ENCODE data around the gene PMPCA.

Gene PMPCA

GRCh38 chr9:136437839-136438547 is 27.5 kb downstream of the PMPCA start:
- no peak for DNase-seq

DNA sequence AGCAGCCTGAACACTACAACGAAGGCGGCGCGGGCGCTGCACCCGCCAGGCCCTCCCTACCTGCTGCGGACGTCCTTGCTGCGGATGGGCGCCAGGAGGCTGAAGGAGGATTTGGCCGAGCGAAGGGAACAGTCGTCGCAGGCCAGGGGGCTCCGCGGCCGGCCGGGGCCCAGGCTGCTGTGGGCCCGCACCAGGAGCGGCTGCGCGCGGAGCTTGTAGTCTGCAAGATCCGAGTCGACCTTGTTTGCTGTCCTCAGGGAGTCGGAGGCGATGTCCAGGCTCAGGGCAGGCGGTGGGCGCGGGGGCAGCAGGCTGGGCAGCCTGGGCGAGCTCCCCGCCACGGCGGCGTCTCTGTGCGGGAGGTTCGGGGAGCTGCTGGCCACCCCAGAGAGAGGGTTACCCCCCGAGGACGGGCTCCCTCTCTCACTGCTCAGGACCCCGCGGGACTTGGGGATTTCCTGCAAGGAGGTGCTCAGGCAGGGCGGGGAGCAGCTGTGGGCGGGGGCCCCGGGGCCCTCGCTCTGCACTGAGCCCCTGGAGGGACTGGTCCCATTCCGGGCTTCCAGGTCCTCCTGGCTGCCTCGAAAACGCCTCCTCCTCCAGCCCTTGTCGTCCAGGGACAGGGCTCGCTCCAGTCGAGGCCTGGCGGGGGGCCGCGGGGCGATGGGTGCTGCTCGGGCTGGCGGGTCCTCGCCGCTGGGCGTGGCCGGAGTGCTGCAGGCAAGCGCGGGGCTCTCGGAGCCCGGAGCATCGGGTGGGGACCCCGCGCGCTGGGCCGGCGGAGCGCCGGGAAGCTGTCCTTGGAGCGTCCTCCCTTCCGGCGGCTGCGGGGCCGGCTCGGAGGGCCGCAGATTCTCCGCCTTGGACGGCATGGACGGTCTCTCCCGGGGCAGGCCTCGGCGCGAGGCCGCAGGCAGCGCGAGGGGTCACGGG is 28.4 kb downstream of the PMPCA start:
- no peak for DNase-seq

DNA sequence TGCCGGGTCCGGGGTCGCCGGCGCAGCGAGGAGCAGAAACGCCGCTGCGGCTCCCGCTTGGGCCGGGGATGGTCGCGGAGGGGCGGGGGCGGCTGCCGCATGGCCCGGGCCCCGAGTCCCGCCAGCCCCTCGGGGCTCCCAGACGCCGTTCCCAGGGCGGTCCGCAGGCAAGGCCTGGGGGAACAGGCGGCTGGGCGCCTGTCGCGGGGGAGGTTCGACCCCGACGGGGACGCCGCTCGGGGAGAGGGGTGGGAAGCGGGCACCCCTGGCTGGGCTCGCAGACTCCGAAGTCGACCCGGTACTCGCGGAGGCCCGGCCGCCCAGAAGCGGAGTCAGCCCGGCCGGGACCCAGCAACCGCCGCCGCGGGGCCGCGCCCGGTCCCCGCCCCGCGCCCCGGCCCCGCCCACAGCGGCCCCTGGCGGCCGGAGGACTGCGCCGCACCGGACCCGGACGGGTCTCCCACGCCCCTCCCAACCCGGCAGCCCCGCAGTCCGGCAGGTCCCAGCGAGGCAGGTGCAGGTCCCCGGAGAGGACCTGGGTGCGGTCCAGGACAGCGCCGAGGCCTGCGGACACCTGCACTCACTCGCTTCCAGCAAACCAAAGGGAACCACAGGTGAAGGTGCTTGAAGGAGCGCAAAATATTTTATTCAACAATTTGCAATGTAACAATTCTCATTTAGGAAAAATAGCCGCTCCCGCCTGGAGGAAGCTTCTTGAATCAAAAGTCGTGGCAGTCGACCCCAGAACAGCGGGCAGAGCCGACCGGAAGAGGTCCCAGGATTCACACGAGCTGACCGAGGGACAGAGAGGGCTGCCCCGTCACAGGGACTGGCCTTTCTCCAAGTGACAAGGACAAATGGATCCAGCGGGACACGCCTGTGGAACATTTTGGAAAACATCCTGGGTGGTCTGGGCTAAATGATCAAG is 29.3 kb downstream of the PMPCA start, which contains the start of gene INPP5E:
TSS of gene INPP5E (minus strand) at position 365 of the 928 bp plus-strand sequence. CDS start 426 bp downstream, outside the sequence.
- peak; percentile 31 for DNase-seq

- DNase-seq, result no peak
Observed at GRCh38 chr9:136441191-136441680, 30.8 kb downstream of the PMPCA start.

GRCh38 chr9:136441681-136442245 is 31.3 kb downstream of the PMPCA start:
- DNase-seq, result no peak

DNA sequence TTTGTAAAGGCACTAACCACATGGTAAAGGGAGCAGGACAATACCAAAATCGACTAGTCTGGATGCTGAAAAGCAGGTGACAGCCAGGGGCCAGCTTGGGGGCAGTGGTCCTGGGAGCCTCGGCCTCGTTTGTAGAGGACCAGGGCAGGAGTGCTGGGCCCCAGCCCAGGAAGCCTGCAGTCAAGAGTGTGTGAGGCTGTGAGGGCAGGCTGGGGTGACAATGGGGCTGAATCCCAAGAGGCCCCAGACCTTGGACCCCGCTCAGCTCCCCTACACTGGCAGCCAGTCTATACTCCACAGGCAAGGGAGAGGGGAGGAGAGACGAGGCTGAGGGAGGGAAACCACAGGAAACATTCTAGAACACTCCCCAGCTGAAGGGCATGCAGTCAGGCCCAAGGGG is 31.8 kb downstream of the PMPCA start:
- no peak for DNase-seq

DNA sequence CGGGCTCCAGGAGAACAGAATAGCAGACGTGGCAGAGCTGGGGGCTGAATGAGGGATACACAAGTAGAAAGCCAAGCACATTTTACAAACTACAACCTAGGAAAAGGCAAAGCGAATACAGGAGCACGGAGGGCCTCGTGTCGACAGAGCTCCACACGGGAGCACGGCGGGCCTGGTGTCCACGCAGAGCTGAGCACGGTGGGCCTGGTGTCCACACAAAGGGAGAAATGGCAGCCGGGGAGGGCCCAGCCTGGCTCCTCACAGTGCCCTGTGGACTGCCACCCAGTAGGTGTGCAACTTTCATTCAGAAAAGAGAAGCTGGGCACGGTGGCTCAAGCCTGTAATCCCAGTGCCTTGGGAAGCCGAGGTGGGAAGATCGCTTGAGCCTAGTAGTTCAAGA is 32.6 kb downstream of the PMPCA start:
- no peak for DNase-seq

- DNase-seq, result no peak
Observed at GRCh38 chr9:136443687-136444086, 33.2 kb downstream of the PMPCA start.

DNA sequence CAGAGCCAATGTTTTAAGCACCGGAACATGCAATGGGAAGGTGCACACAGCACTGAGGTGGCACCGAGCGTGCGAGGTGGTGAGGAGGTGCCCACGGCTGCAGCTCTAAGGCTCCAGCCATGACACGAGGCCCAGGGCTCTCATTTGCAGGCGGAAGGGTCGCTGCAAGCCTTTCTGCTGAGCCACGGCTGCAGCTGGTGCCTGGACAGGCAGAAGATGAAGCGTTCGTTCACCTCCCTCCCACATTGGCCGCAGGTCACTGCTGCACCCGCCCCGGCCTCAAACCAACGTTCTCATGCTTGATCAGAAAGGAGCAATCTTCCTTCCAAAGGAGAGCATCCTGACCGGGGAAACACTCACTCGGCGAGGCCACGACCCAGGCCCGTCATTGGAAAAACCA is 33.6 kb downstream of the PMPCA start:
- DNase-seq, result no peak

DNA sequence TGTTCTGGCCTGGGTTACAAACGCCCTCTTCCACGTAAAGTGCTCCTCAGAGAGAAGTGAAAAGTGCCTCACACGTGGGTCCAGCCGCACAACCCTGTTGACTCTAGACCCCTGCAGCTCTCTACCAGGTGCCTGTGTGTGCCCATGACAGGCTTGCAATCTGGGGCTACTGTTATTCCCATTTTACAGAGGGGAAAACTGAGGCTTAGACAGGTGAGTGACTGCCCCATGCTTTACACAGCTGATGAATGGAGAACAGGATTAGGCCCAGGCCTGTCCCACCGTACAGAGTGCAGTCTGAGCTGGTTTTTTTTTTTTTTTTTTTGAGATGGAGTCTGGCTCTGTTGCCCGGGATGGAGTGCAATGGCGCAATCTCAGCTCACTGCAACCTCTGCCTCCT is 35.3 kb downstream of the PMPCA start:
- no peak for DNase-seq

GRCh38 chr9:136447173-136447778 is 36.8 kb downstream of the PMPCA start:
- DNase-seq, result no peak

DNA sequence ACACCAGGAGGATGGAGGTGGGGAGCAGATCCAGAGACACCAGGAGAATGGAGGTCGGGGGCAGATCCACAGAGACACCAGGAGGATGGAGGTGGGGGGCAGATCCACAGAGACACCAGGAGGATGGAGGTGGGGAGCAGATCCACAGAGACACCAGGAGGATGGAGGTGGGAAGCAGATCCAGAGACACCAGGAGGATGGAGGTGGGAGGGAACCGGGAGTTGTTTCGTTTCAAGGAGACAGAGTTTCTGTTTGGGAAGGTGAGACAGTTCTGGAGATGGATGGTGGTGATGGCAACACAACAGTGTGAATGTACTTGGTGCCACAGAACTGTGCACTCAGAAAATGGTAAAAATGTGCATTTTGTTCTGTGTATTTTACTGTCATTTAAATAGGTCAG is 38.2 kb downstream of the PMPCA start:
- DNase-seq, result no peak

GRCh38 chr9:136451221-136451877 is 40.9 kb downstream of the PMPCA start:
- DNase-seq, result peak; percentile 29

- no peak for DNase-seq
Observed at GRCh38 chr9:136453326-136453725, 42.9 kb downstream of the PMPCA start.

- DNase-seq, result no peak
Observed at GRCh38 chr9:136454026-136454796, 43.8 kb downstream of the PMPCA start.

DNA sequence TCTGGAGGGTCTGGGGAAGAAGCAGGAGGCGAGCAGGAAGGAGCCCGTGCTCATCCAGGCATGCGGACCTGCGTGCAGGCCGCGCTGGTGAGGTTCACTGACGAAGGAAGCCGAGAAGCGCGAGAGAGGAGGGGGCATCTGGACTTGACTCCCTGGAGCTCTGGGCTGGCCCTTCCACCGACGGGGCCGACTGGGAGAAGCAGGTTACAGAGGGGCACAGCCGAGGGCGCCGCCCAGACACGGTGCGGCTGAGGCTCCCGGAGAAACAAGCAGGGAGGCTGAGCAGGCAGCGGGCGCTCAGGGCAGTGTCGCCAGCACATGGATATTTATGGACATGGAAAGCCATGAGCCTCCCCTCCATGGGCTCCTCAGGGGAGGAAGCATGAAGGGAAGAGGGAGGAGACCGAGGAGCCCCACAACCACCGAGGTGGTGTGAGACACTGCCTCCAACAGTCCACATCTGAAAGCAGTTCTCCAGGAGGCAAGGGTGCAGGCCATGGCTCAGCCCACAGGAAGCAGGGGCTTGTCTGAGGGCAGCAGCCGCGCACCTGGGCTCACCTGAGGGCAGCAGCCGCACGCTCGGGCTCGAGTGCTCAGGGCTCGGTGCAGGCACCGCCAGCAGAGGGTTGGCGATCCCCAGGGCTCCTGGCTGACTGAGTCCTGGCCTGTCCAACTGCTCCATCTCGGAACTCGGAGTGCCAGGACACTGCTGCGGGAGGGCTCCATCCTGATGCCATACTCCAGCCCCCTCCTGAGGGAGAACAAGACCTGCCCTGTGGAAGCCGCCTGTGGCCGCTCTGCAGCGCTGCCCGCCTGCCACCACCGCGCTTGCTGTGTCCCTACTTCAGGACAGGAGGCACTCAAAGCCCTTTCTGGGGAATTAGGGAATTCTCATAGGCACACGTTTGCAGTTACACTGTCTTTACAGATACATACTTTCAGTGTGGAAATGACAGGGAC is 44.9 kb downstream of the PMPCA start:
- DNase-seq, result no peak

DNA sequence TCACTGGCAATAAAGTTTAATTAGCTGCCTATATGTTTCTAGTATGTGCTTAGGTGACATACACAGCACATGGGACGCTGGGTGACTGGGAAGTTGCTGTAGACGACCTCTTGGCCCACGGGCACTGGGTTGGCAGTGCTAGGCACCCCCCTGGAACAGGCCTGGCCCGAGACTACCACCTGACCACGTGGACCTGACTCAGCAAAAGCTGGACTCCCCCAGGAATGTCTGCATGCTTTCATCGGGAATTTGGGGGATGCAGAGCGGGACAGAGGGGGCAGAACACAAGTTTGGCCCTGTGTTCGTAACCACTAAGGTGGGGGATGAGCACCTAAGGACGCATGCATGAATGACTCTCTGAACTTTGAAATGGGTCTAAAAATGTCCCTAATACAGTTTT is 45.8 kb downstream of the PMPCA start:
- no peak for DNase-seq

- DNase-seq, result no peak
Observed at GRCh38 chr9:136457326-136457725, 46.9 kb downstream of the PMPCA start.

- no peak for DNase-seq
Observed at GRCh38 chr9:136459425-136459824, 49.0 kb downstream of the PMPCA start.
